Measurements from ENCODE around the gene PARP12.

The PARP12 gene

DNA sequence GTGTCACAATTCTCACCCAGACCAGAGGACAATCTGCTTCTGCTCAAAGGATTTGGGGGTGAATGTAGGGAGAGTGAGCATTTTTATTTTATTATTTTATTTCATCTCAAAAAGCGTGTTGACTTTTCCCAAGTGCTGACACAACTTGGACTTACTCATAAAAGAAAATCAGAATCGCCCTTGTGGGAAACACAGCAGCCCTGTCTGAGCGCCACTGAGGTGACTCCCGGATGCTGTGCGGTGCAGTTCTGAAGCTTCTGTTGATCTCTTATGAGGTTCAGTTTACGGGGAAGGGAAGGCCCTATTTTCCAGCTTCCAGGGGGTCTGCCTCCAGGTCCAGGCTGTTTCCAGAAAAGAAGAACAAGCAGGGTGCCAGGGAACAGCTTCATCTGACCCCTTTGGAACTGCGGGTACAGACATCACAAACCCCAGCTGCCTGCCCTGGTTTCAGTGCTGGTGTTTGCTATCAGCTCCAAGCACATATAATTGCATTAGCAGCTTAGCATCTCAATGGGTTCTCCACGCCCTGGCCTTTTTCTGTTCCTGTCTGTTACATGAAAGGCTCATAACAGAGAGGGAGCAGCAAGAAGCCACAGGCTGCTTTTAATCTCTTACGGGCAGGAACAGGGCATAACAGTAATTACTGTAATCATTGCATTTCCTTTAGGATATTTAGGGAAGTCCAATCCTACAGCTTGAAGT lies 52.4 kb downstream of the PARP12 start:
- no peak for DNase-seq

DNA sequence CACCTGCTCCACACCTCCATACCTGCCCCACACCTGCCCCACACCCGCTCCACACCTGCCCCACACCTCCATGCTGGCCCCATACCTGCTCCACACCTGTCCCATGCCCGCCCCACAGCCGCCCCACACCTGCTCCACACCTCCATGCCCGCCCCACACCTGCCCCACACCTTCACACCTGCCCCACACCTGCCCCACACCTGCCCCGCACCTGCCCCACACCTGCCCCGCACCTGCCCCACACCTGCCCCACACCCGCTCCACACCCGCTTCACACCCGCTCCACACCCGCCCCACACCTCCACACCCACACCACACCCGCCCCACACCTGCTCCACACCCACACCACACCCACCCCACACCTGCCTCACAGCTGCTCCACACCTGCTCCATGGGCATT lies 53.0 kb downstream of the PARP12 start:
- DNase-seq: no peak

DNA sequence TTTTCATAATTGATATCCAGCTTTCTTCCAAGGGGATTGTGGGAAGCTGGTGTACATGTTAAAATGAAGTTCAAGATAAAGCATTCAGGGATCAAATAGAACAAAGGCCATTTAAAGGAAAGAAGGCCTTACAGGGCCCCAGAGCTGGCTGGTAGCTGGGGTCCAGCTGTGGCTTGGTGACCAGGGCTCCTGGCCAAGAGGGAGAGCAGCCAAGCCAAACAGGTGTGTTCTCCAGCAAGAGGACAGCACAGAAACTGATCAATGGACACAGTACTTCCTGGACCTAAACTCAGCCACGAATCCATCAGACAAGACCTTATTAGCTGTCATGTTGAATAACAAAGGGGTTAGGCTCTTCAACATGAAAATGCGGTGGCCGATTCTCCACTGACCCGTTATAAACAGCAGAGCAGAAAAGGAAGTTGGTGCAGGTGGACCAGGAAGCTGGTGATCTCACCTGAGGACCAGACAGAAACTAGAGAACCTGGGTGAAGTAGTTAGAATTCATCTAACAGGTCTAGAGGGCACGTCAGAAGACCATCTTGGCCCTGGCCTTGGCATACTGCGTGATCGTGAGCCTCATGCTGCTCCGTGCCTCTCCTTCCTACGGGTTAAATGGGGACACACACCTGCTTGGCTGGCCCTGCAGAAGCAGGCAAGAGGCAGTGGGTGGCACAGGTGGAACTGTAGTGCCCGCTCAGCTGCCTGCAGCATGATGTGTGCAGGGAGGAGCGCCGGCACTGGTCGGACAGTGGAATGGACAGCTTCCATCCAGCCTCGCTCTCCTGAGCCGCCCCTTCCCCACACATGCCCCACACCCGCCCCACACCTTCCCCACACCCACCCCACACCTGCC lies 53.8 kb downstream of the PARP12 start:
- no peak for DNase-seq

DNA sequence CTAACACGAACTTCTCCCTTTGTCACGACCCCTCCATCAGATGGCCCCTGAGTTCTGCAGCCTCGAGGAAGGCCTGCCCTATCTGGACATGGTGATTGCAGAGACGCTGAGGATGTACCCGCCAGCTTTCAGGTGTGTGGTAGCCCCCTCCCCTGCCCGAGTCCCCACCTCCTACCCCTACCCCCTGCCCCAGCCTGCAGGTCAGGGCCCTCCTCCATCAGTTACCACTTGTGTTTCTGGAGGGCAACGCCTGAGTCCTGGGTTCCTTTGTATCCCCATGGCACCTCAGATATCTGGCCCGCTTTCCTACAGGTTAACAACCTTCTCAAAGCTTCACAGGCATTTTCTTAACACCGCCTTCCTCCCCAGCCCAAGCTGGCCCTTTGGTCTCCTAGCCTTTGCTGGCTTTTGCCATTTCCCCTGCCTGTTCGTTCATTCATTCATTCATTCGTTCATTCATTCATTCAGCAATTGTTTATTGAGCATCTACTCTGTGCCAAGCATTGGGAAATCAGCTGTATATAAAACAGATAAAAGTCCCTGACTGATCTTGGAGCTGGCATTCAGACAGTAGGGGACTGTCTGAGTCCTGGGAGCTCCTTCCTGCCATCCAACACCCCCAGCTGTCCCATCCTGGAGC lies 55.6 kb downstream of the PARP12 start:
- no peak for DNase-seq

DNA sequence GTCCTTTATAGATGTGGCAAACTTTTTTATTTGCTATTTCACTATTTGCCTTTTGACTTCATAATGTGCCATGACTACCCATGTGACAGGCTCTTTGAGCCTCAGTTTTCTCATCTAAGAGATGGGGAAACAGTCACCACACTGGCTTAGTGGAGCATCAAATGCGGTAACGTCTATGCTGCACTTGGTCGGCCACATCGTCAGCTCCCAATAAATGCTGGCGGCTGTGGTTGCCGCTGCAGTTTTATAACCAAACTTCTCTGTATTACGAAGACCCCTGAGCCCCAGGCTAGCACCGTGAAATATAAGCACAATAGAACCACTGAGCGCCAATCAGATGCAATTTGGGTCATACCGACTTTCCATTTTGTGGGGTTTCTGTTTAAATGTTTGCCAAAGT lies 56.2 kb downstream of the PARP12 start:
- no peak for DNase-seq

DNA sequence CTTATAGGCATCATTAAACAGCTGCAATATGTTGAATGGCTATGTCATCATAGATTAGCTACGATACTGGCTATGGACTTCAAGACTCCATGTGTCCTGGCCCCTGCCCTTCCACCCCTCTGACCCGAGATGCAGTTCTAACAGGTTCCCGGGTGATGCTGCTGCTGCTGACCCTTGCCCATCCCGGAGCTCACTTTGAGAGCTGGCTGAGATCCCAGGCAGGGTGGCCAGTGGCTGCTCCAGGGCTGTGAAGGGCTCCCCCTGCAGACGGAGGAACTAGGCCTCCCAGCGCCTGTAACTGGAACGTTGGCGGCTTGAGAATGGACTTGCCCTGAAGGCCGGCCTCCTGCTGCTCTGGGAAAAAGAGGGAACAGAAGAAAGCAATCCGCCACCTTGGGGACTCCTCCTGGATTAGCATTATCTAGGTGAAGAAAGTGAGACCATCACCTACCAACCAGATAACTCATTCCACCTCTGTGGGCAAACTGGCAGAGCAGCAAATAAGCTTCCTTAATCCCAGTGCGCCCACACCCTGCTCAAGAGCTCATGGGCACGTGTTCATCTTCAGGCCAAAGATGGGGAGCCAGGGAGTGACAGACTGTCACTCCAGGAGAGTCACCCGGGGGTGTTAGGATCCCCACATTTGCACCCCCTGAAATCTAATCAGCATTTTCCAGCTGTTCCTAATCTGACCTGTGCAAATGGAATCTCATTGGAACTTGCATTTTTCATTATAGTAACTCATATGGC lies 56.8 kb downstream of the PARP12 start:
- no peak for DNase-seq

DNA sequence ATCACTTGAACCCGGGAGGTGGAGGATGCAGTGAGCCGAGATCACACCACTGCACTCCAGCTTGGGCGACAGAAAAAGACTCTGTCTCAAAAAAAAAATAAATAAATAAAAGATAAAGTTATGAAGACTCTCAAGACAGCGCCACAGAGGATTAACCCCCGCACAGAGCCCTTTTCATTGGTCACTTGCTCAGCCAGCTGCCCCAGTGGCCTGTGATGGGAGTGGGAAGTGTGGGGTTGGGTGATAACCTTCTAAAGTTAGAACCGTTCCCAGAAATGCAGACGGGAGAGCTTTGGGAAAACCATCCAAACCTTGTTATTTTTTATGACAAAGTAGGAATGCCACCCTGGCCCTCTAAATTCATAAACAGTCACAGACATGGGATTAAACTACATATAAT lies 57.4 kb downstream of the PARP12 start:
- DNase-seq: no peak

DNA sequence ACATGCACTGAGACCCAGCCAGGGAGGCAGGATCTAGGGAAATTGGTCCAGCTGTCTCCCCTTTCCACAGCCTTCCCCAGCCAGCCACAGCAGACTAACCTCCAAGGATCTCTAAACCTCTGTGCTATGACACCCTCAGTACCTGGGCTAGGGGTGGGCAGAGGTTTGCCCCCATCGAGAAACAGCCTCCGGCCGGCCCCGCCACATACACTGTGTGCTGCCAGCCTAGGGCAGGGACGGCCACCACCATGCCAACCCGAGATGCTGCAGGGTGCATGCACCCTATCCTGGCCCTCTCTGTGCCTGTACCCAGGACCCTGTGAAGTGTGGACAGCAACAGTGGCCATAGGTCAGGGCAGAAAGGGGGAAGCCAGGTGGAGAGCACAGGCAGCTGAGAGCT lies 58.1 kb downstream of the PARP12 start:
- no peak for DNase-seq

DNA sequence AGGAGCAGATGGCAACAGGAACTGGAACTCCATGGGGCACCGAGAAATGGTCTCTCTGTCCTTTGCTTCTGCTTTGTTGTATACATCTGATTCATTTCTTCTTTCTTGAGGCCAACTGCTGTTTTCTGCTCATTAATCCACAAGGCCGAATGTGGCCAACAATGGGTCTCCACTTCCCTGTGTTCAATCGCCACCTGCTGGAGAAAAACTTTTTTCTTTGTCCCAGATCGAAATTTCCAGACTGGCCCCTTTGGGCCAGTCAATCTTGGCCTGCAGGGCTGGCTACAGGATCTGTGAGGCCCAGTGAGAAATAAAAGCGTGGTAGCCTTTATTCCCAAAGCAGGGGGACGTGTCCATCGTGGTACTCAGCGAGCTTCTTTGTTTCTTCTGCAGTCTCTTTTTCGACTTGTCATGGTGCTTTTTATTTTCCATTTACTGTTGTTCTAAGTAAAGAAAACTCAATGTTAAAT lies 58.8 kb downstream of the PARP12 start:
- peak; percentile 31 to 35 for DNase-seq

DNA sequence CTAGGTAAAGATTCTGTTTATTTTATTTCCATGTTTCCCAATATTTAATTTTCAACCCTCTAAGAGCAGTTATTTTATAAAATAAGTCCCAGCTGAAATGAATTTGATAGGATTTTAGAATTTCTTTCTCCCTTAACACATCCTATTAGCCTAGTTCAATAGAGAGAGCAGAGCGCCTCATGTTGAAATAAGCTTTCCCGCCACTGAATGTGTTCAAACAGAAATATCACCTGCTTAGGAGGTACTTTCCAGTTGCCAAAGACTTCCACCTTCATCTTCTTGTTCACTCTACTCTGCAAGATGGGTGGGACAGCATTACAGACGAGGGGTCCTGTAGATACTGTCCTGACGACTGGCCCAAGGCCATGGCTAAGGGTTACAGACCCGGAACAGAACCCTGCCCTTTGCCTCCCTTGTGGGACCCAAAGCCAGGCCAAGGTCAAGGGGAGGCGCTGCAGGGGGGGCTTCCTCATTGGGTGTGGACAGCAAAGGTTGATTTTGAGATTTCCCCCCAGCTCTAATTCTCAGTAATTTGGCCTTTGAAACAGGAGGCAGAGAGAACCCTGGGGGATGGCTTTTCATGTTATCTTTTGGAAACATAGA lies 62.0 kb downstream of the PARP12 start:
- DNase-seq: no peak

DNA sequence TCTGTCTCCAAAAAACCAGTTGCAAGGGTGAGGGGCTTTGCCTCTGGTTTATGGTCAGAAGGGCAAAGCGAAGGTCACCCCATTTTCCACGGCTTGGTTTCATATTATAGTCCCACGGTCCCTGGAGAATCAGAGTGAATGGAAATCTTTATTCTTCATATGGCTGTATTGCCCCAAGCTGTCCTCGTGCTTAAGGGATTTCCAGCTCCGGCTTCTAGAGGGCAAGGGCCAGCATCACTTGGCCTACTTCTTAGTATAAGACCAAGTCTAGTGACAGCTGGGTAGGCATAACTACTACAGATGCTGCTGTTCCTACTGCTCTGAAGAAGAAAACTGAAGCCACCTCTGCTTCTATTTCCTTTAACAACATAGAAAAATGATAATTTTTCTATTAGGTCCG lies 63.2 kb downstream of the PARP12 start:
- DNase-seq: no peak

DNA sequence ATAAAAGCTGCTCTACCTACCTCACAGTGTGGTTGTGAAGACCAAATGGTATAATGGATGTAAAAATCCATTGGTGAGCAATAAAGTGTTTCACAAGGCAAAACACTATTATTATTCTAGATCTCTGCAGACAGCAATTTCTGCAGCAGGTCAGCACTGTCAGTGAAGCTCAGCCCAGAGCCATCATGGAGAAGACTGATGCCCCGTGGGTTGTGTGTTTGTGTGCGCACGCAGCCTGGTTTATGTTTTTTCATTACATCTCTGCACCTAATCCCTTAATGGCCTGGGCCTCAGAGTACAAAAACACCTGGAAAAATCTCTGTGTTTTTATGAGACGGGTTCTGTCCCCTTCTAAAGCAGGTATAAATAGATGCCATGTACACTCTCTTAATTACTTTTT lies 64.2 kb downstream of the PARP12 start:
- no peak for DNase-seq

DNA sequence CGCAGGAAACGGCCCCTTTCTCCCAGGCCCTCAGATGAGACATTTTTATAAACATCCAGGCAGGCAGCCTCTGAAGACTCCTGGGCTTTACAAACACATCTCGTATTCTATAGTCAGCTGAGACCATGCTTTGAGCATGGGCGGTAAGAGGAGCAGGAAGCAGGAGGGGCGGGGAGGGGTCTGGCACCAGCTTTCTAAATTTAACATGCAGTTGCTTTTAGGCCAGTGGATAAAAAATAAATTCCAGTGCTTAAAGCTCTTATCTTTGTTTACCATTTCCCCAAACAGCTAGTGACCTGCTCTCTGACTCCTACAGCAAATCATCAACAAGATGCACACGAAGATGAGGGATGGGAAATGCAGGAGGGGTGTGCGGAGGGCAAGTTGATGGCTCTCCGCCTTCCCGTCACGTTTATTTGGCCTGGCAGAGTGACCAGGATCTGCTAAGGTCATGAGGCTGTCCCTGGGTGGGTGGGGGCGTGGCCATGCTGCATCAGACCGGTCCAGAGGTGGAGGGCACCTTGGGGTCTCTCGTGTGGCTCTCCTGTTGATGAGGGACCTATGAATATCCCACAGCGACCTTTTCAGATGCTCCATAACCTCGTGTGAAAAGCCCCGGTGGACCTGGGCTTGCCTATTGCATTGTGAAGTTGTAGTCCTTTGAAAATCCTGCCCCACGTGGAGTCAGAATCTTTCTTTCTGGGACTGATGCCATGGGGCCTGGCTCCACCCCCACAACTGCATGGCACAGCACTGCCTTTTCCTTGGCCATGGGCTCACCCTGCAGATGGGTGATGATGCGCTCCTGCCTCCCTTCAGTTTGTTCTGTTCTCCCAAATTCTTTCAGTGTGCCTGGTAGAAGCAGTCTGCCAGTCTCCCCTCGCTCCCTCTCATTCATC lies 67.5 kb downstream of the PARP12 start:
- no peak for DNase-seq

DNA sequence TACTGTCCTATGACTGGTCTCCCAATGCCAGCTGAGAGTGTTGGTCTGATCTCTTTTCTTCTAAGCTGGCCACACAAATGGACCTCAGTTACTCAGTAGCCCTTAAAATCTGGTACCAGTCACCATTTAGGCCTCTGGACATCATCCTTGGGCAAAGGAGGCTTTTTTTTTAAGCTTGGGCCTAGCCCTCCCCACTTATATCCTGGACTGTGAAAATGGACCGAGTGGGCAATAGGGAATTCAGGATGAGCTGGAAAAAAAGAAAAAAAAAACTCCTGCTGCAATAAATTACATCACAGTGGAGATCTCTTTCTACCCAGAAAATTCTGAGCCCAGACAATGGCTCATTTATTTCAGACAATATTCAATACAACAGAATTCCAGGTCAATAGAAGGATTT lies 68.4 kb downstream of the PARP12 start:
- no peak for DNase-seq

DNA sequence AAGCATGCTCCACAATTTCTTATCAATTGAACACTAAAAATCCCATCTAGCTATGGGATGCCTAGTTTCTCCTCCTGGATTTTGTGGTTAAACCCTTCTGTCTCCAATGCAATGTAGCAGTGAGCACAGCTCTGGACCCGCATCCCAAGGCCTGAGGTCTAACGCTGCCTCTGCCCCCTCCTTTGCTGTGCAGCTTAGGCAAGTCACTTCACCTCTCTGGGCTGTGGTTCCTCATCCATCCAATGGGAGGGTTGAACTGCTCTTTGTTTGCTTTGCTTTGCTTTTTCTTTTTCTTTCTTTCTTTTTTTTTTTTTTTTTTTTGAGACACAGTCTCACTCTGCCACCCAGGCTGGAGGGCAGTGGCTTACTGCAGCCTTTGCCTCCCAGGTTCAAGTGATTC lies 69.2 kb downstream of the PARP12 start:
- DNase-seq: no peak

DNA sequence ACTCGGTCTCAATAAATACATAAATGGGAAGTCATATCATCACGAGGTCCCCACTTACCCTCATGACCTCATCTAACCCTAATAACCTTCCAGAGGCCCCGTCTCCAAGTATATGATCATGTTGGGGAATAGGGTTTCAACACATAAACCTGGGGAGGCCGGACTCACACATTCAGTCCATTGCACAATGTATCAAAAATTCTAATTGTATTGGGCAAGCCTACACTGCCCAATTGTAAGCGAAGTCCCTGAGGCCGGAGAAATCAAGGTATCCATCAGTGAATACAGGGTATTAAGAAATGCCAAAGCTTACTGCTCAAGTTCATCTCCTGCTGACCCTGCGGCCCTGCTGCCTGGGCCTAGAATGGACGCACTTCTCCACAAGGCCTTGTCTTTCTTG lies 69.6 kb downstream of the PARP12 start:
- no peak for DNase-seq

DNA sequence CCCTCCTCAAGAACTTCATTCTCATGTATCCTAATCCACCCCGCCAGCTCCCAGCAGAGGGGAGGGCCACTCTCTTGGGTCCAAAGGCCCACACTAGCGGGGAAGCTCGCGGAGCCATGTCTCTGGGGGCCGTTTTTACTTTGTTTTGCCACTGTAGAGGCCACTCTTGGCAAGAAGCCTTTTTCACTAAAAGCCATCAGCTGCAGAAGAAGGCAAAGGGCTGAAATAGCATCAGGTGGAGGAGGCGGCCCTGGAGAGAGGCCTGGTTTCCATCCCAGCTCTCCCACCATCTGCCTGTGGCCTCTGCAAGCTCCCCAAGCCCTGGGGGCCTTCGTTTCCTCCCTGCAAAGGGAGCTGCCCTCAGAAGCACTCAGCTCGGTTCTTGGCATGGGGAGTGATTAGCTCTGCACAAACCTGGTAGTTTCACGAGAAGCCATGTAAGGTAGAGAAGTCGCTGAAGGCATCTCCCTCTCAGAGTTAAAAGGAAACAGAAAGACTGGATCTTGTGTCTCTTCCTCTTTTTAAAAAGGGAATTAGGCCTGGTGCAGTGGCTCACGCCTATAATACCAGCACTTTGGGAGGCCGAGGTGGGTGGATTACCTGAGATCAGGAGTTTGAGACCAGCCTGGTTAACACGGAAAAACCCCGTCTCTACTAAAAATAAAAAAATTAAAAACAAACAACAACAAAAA lies 70.3 kb downstream of the PARP12 start:
- DNase-seq: no peak

DNA sequence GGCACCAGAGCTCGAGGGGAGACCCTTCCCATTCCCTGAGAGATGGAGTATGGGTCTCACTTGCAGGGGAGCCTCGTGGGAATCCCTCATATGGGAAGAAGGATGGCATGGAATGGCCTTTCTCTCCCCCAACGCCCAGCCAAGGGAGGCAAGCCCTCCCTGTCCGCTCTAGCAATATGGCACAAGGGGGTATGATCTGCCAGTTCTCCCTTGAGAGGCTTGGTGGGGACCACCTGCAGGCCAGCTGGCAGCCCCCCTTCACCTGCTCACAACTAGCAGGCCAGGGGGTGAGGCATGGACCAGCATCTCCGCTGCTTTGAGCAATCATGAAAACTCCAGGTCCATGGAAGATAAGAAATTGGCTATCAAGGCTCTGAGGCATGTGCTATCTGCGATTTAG lies 70.8 kb downstream of the PARP12 start:
- DNase-seq: no peak

DNA sequence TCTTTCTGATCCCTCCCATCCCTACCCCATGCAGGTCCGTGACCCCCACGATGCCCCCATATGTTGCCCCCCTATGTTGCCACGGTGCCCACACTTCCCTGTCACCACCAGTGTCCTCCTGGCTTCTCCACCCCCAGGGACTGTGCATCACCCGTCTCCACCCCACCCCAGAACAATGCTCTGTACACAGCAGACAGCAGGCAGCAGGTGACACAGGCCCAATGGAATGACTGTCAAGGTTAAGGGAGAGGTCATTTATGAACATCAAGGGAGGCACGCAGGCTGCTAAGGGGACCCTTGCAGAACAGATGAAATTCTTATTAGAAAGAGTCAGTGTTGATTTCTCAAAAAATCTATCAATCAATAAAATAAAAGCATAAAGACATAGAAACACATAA lies 71.5 kb downstream of the PARP12 start:
- no peak for DNase-seq

DNA sequence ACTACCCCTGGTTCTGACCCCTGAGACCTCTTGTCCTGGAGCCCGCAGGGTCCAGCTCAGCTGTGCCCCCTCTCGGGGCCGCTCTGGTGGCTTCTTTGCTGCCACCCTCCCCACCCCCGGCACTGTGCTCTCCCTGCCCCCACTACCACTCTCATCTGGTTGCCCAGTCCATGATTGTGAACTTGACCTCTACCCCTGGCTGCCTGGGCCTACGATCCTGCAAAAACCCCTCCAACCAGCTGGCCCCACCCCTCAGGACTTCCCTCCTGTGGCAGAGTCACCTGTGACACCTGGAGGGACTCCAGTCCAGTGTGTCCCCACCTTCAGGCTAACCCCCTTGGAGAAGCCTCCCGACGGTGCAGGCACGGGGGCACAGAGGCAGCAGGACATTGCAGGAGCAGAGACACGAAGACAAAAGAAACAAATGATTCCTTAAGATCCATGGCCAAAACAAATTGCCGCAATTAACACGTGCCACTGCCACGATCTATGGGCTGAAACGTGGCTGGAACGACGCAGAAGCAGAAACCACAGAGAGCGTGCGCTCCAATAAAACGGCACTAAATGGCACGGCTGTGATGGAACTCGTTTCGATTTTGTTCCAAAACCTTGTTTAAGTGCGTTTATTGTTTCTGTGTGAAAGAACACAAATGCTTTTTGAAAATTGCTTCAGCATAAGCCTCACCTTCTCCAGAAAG lies 72.0 kb downstream of the PARP12 start:
- no peak for DNase-seq
